K562 (cell line): ENCODE results near the gene KEL. TPM values are rescaled to one million over a fixed set of nuclear protein-coding genes. Genes with fewer than 3 reads are reported as not detected.

ENCODE experiments used
- ATAC-seq: fragments of 200-7000 bp; cut with Tn5 transposase; 3 replicates; pipeline ENCODE4 v1.9.1; 2020; ENCODE audit warnings: moderate library complexity
- BruUV-seq: library from RNA; stranded (reverse); fragments of 400-500 nt; replicated peaks from 2 replicates; lab custom pipeline; 2021; lab: Mats Ljungman, UMichigan
- CTCF ChIA-PET: fragments of 300-600 bp; formaldehyde crosslinking; extraction: SDS; loops from one replicate; lab custom pipeline; 2021; ENCODE audit warnings: low intra/inter-chr PET ratio; lab: Yijun Ruan, JAX
- POLR2A ChIA-PET: fragments of 300-600, 350-650 bp; sonication (Branson Sonifier 250); formaldehyde crosslinking; extraction: SDS; loops from one replicate; lab custom pipeline; 2021; ENCODE audit warnings: antibody characterized with exemption, inconsistent platforms; lab: Yijun Ruan, JAX
- DNase-seq, 4 experiments: peaks; one replicate each; pipeline versions ENCODE4 v3.0.0 to v3.0.0-alpha.2; 2011 to 2018; ENCODE audit warnings: low spot score in 3 of 4, mixed read lengths in 3 of 4; ENCODE audit errors: extremely low read depth in 1 of 4
- FAIRE-seq: peaks from 2 replicates; lab custom pipeline; 2011; peaks lifted over from hg19 to GRCh38; lab: Jason Lieb, UNC
- H2AFZ ChIP-seq: 2 replicates; pipeline ENCODE4 v1.6.0; 2011; ENCODE audit warnings: low read depth, low read length, control low read depth, inconsistent platforms
- H3K27ac ChIP-seq: fragments of 200-600 bp; 3 replicates; pipeline ENCODE4 v1.8.0; 2011; ENCODE audit warnings: low read depth, mild to moderate bottlenecking, control low read depth, inconsistent platforms, low read length, moderate library complexity, mixed read lengths; ENCODE audit errors: extremely low read depth
- H3K27me3 ChIP-seq, 2 experiments: fragments of 300-600 bp in 1 of 2; 2 replicates in 1 of 2; 3 replicates in 1 of 2; pipeline versions ENCODE4 v1.6.0 to v1.8.0; 2011; ENCODE audit warnings: inconsistent platforms in 2 of 2, low read length in 2 of 2, mild to moderate bottlenecking in 1 of 2, mixed read lengths in 1 of 2, moderate library complexity in 1 of 2; ENCODE audit not compliant: control insufficient read depth in 2 of 2, insufficient read depth in 2 of 2
- H3K36me3 ChIP-seq: fragments of 300-600 bp; 3 replicates; pipeline ENCODE4 v1.8.0; 2011; ENCODE audit warnings: mild to moderate bottlenecking, low read length, inconsistent platforms; ENCODE audit not compliant: control insufficient read depth, insufficient read depth
- H3K4me1 ChIP-seq, 2 experiments: fragments of 200-600 bp in 1 of 2; replicated peaks in 1 of 2; 2 replicates in 1 of 2; 3 replicates in 1 of 2; pipeline versions ENCODE4 v1.5.1 to v1.8.0; 2011; ENCODE audit warnings: inconsistent platforms in 2 of 2, low read length in 2 of 2, mild to moderate bottlenecking in 1 of 2, mixed read lengths in 1 of 2, moderate library complexity in 1 of 2; ENCODE audit not compliant: control insufficient read depth in 2 of 2, insufficient read depth in 2 of 2
- H3K4me2 ChIP-seq: 2 replicates; pipeline ENCODE4 v1.6.1; 2011; ENCODE audit warnings: low read length, control low read depth, inconsistent platforms, mixed read lengths; ENCODE audit not compliant: insufficient read depth
- H3K4me3 ChIP-seq: fragments of 200-600 bp; sonication (generic), shearing (Covaris generic); 2 replicates; pipeline ENCODE4 v1.5.1; 2016; ENCODE audit warnings: control low read depth, inconsistent platforms
- H3K79me2 ChIP-seq: fragments of 200-600 bp; 3 replicates; pipeline ENCODE4 v1.8.0; 2011; ENCODE audit warnings: low read length, inconsistent platforms; ENCODE audit not compliant: control insufficient read depth, insufficient read depth
- H3K9ac ChIP-seq, 2 experiments: 2 replicates each; pipeline versions ENCODE4 v1.6.0 to v1.6.1; 2011; ENCODE audit warnings: low read depth in 2 of 2, low read length in 2 of 2, control low read depth in 1 of 2, inconsistent platforms in 1 of 2, mild to moderate bottlenecking in 1 of 2, mixed read lengths in 1 of 2; ENCODE audit not compliant: insufficient read depth in 1 of 2
- H3K9me1 ChIP-seq: one replicate; pipeline ENCODE4 v1.6.0; 2011; ENCODE audit warnings: inconsistent platforms, mild to moderate bottlenecking, low read length, moderate library complexity; ENCODE audit not compliant: control insufficient read depth, insufficient read depth
- H3K9me3 ChIP-seq: replicated peaks from 2 replicates; pipeline ENCODE4 v1.5.1; 2011; ENCODE audit warnings: low read depth, low read length, inconsistent platforms; ENCODE audit not compliant: control insufficient read depth, insufficient read depth
- H4K20me1 ChIP-seq: replicated peaks from 2 replicates; pipeline ENCODE4 v1.6.1; 2011; ENCODE audit warnings: low read length, inconsistent platforms, mixed read lengths; ENCODE audit not compliant: control insufficient read depth, insufficient read depth
- CBX1 ChIP-seq: sonication (generic); IDR thresholded peaks from 2 replicates; pipeline ENCODE4 v1.6.1; 2016; ENCODE audit warnings: antibody characterized with exemption, low read depth, mild to moderate bottlenecking
- HDAC8 ChIP-seq: fragments of 450-650 bp; IDR thresholded peaks from 2 replicates; pipeline ENCODE4 v1.6.1; 2016; ENCODE audit warnings: mild to moderate bottlenecking, missing genetic modification characterization, moderate library complexity, missing compliant biosample characterization
- MTA1 ChIP-seq: fragments of 450-650 bp; IDR thresholded peaks from 2 replicates; pipeline ENCODE4 v1.6.1; 2017; ENCODE audit warnings: borderline replicate concordance
- RB1 ChIP-seq: fragments of 450-650 bp; IDR thresholded peaks from 2 replicates; pipeline ENCODE4 v1.6.1; 2017; ENCODE audit warnings: low read depth, mild to moderate bottlenecking
- SIX5 ChIP-seq, 2 experiments: IDR thresholded peaks; 2 replicates each; pipeline ENCODE4 v1.6.1; 2011; ENCODE audit warnings: low read length in 2 of 2, borderline replicate concordance in 1 of 2, low read depth in 1 of 2, mild to moderate bottlenecking in 1 of 2, moderate library complexity in 1 of 2; ENCODE audit not compliant: insufficient read depth in 1 of 2
- SP2 ChIP-seq: IDR thresholded peaks from 2 replicates; pipeline ENCODE4 v1.6.1; 2011; ENCODE audit warnings: mild to moderate bottlenecking, low read depth, low read length, moderate library complexity; ENCODE audit not compliant: poor library complexity, severe bottlenecking; ENCODE audit errors: extremely low read depth
- SUPT5H ChIP-seq: fragments of 450-650 bp; IDR thresholded peaks from 2 replicates; pipeline ENCODE4 v1.6.1; 2016
- ZNF175 ChIP-seq: fragments of 200-800 bp; sonication (Bioruptor generic); IDR thresholded peaks from 2 replicates; pipeline ENCODE4 v1.6.1; 2016; ENCODE audit warnings: low read depth, mild to moderate bottlenecking, missing genetic modification characterization, missing compliant biosample characterization
- ZNF668 ChIP-seq: fragments of 250-450 bp; sonication (Bioruptor Pico); IDR thresholded peaks from 2 replicates; pipeline ENCODE4 v1.8.0; 2022; ENCODE audit warnings: mild to moderate bottlenecking, inconsistent platforms
- WGBS: fragments of 100-300 bp; shearing (Covaris generic); methylation state at CpG from one replicate; pipeline ENCODE4 v1.1.6; 2016; ENCODE audit warnings: low coverage, mixed read lengths; ENCODE audit not compliant: insufficient coverage; ENCODE audit errors: missing lambda C conversion rate; 5-methylcytosine and 5-hydroxymethylcytosine counted together
- in situ Hi-C: fragments of 300-500 bp; cut with MboI; formaldehyde crosslinking; loops from 4 replicates; pipeline ENCODE4 v1.15.0; 2018; ENCODE audit warnings: inconsistent platforms, mixed read lengths
- intact Hi-C: fragments of 100-400 bp; cut with micrococcal nuclease; formaldehyde crosslinking; loops from 2 replicates; pipeline ENCODE4 v1.14.2; 2022
- polyA plus RNA-seq, 8 experiments: library from polyadenylated mRNA; depleted of rRNA in 4 of 8; stranded (reverse) in 5 of 8; unstranded in 3 of 8; fragments of >200 nt; fragmentation: Nextera tagmentation in 2 of 8; fragmentation: Illumina TruSeq in 1 of 8; extraction: Ambion mirVana in 2 of 8; extraction: Trizol in 1 of 8; gene quantifications; 2 replicates each; pipeline versions ENCODE4 v1.2.1 to v1.2.3, GENCODE V29; 2011 to 2014; ENCODE audit warnings: inconsistent platforms in 1 of 8, missing spikeins in 1 of 8
- total RNA-seq, 7 experiments: library from RNA; depleted of rRNA in 6 of 7; stranded (reverse); fragments of >200 nt in 6 of 7; fragmentation: Illumina TruSeq in 2 of 7; extraction: Trizol in 2 of 7; gene quantifications; 2 replicates each; pipeline versions ENCODE4 v1.2.1 to v1.2.3, GENCODE V29; 2011 to 2021; ENCODE audit warnings: low replicate concordance in 1 of 7
- TF ChIP-seq, protein P1 (sequence below): sonication (generic); formaldehyde crosslinking; IDR thresholded peaks from 2 replicates; pipeline ENCODE4 v1.8.1; 2022; ENCODE audit warnings: missing genetic modification reagents
- TF ChIP-seq, protein P2 (sequence below): fragments of 200-400 bp; formaldehyde crosslinking; IDR thresholded peaks from 2 replicates; pipeline ENCODE4 v1.6.1; 2017; ENCODE audit warnings: mild to moderate bottlenecking, low read depth, low read length, moderate library complexity

KEL gene
- total and polyA plus RNA-seq, 9 of the 15 experiments (the other 6 are each of a cell fraction or from before 2014, with no cell fraction given) = 9.0 to 47.4 (median 22.2) TPM

DNA sequence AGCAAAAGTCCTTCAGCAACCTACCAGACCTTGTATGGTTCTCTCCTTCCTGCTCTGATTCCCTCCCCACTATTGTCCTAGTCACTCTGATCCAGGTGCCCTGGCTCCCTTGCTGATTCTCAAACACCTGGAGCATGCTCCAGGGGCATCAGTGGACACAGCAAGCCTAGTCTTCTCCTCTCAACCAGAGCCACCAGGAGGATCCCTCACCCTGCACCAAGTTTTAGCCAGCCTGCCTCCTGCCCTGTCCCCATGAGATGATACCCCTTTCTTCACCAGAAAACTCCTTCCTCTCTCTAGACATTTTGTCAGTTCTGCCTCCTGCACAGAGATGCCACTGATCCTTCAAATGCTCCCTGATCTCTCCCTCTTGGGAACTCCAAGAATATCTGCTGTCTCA lies 11.9 kb downstream of the KEL start:
- H2AFZ ChIP-seq = no peak overlapping the region
- ATAC-seq (no peak; the same call in 2 of the 3 replicates), DNase-seq (no peak), FAIRE-seq (no peak)
- no peak overlapping the region for H3K4me2 ChIP-seq
- intact Hi-C loops (no loop called here), in situ Hi-C loops (no loop called here)
- POLR2A ChIA-PET = interaction anchor here (1.4 kb wide), 1 partner anchor 11 kb away, joined by 6 read pairs; no protein-coding TSS in a partner anchor
- H3K9me3 ChIP-seq = no peaks in the 10 kb centered on the region
- BruUV-seq = no TSS peak
- H3K4me1 ChIP-seq = no peaks in the 10 kb centered on the region
- H3K27me3 ChIP-seq = no peaks in the 10 kb centered on the region
- H3K9me1 ChIP-seq = no peaks in the 10 kb centered on the region
- peaks cover 67% of the 10 kb centered on the region for H3K36me3 ChIP-seq
- H4K20me1 ChIP-seq = no peaks in the 10 kb centered on the region
- no peak overlapping the region for H3K9ac ChIP-seq
- H3K27ac ChIP-seq = no peak overlapping the region
- no peaks in the 10 kb centered on the region for H3K79me2 ChIP-seq
- H3K4me3 ChIP-seq = no peak overlapping the region
- TF ChIP-seq ZNF668 (CRISPR knock-in tag) (no peak), RB1 (no peak), SUPT5H (peak; percentile 21; the same call in 1 of the 2 replicates), MTA1 (no peak), HDAC8 (tag) (no peak), SIX5 (IDR thresholded peaks at IDR 0.05; ENCODE audit: borderline replicate concordance in 1 of 2, insufficient read depth in 1 of 2, low read depth in 1 of 2, low read length in 2 of 2) (no peak)
- CTCF ChIA-PET = no interaction called here

DNA sequence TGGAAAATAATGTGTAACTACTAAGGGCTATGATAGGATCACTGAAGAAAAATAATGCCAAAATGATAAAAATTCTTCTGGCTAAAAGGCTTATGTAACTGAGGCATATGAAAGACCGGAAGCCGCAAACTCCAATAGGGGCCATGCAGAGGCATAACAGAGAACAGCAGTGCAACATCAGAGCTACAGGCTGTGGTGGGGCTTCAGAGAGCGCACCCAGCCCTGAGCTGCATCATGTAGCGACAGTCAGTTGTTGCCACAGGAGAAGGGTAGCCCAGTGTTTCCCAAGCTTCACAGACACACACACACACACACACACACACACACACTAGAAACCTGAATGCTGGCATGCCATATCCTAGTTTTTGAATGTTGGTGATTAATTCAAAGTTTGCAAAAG lies 13.6 kb downstream of the KEL start:
- Histone ChIP-seq H3K27me3 (no peaks in the 10 kb centered on the region), H3K4me3 (no peak overlapping the region), H3K9ac (no peak overlapping the region), H3K4me1 (no peaks in the 10 kb centered on the region), H3K9me1 (no peaks in the 10 kb centered on the region), H4K20me1 (no peaks in the 10 kb centered on the region), H3K9me3 (no peaks in the 10 kb centered on the region), H3K27ac (no peak overlapping the region), H2AFZ (no peak overlapping the region), H3K4me2 (no peak overlapping the region), H3K36me3 (peaks cover 54% of the 10 kb centered on the region), H3K79me2 (no peaks in the 10 kb centered on the region)
- 95% methylated on average over 4 of the region's 4 CpGs for WGBS
- ATAC-seq = no peak
- no peak for FAIRE-seq
- BruUV-seq = no TSS peak
- intact Hi-C loops (no loop called here), in situ Hi-C loops (no loop called here)
- CTCF ChIA-PET = no interaction called here
- POLR2A ChIA-PET = no interaction called here
- no peak for DNase-seq
- TF ChIP-seq CBX1 = no peak
- no peak for TF ChIP-seq SP2
- no peak for TF ChIP-seq ZNF175 (CRISPR knock-in tag)
- TF ChIP-seq, protein P1, sequence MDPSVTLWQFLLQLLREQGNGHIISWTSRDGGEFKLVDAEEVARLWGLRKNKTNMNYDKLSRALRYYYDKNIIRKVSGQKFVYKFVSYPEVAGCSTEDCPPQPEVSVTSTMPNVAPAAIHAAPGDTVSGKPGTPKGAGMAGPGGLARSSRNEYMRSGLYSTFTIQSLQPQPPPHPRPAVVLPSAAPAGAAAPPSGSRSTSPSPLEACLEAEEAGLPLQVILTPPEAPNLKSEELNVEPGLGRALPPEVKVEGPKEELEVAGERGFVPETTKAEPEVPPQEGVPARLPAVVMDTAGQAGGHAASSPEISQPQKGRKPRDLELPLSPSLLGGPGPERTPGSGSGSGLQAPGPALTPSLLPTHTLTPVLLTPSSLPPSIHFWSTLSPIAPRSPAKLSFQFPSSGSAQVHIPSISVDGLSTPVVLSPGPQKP (CRISPR knock-in tag) = no peak
- TF ChIP-seq, protein P2, sequence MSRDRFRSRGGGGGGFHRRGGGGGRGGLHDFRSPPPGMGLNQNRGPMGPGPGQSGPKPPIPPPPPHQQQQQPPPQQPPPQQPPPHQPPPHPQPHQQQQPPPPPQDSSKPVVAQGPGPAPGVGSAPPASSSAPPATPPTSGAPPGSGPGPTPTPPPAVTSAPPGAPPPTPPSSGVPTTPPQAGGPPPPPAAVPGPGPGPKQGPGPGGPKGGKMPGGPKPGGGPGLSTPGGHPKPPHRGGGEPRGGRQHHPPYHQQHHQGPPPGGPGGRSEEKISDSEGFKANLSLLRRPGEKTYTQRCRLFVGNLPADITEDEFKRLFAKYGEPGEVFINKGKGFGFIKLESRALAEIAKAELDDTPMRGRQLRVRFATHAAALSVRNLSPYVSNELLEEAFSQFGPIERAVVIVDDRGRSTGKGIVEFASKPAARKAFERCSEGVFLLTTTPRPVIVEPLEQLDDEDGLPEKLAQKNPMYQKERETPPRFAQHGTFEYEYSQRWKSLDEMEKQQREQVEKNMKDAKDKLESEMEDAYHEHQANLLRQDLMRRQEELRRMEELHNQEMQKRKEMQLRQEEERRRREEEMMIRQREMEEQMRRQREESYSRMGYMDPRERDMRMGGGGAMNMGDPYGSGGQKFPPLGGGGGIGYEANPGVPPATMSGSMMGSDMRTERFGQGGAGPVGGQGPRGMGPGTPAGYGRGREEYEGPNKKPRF = no peak
